ENCODE data around the gene ABCC3. TPM values are rescaled to one million over a fixed set of nuclear protein-coding genes. Genes with fewer than 3 reads are reported as not detected.

The ABCC3 gene
- total RNA-seq, 6 experiments from 2014 or later = 18.4 to 23.6 (median 21.3) TPM

GRCh38 chr17:50685691-50686493 is 51.2 kb downstream of the ABCC3 start:
- H3K27me3 Mint-ChIP-seq (ENCODE audit: insufficient read depth) = peaks cover 4% of the 10 kb centered on the region
- DNase-seq = no peak
- TF ChIP-seq CTCF (IDR thresholded peaks at IDR 0.05) = no peak
- peak overlapping the region; percentile 75 for H3K27ac Mint-ChIP-seq
- H3K4me1 Mint-ChIP-seq (ENCODE audit: low read depth) = peaks cover 47% of the 10 kb centered on the region
- no peaks in the 10 kb centered on the region; the same call in 1 of the 2 replicates for H3K36me3 Mint-ChIP-seq (ENCODE audit: low read depth)
- H3K9me3 Mint-ChIP-seq = no peaks in the 10 kb centered on the region
- peak overlapping the region; percentile 62 for H3K4me3 Mint-ChIP-seq

DNA sequence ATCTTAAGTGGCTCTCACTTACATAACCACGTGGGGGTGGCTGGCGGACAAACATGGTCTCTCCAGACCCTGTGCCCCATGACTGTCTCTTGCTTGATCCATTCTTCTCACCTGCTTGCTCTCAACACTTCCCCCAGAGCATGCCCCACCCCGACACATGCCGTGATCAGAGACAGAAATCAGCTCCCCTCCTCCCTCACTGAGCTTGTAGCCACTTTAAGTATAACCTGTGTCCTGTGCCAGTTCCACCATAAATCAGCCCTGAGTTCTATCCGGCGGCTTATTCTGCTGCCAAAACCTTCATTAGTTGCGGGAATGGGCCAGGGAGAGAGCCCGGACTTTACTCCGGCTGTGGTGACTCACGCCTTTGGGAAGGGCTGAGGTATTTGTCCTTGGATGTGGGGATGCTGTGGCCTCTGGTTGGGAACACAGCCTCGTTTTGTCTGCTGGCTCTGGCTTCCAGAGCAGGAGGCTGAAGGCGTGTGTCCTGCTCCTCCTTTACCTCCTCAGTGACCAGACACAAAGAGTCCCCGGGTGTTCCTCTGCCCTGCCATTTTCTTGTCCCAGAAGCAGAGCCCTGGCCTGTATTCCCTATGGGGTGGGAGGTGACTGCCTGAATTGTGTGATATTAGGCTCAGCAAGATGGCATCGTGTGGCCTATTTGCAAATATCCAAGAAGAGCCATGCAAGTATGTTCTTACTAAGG is 52.0 kb downstream of the ABCC3 start:
- H3K36me3 Mint-ChIP-seq (ENCODE audit: low read depth) = no peaks in the 10 kb centered on the region; the same call in 1 of the 2 replicates
- peak overlapping the region; percentile 75 for H3K27ac Mint-ChIP-seq
- H3K4me3 Mint-ChIP-seq = peak overlapping the region; percentile 62
- no peaks in the 10 kb centered on the region for H3K9me3 Mint-ChIP-seq
- H3K4me1 Mint-ChIP-seq (ENCODE audit: low read depth) = peaks cover 44% of the 10 kb centered on the region
- peak; percentile 77 for DNase-seq
- H3K27me3 Mint-ChIP-seq (ENCODE audit: insufficient read depth) = peaks cover 4% of the 10 kb centered on the region
- TF ChIP-seq CTCF (IDR thresholded peaks at IDR 0.05) = no peak

- 0 out of 2 replicates have a peak overlapping the region, but pooled peaks have one; percentile 62 for H3K4me3 Mint-ChIP-seq
- peak overlapping the region; percentile 75 for H3K27ac Mint-ChIP-seq
- no peak for TF ChIP-seq CTCF (IDR thresholded peaks at IDR 0.05)
- peaks cover 45% of the 10 kb centered on the region for H3K4me1 Mint-ChIP-seq (ENCODE audit: low read depth)
- no peaks in the 10 kb centered on the region for H3K9me3 Mint-ChIP-seq
- peaks cover 4% of the 10 kb centered on the region for H3K27me3 Mint-ChIP-seq (ENCODE audit: insufficient read depth)
- no peak for DNase-seq
- peaks cover 5% of the 10 kb centered on the region for H3K36me3 Mint-ChIP-seq (ENCODE audit: low read depth)
Observed at GRCh38 chr17:50687200-50688066, 52.8 kb downstream of the ABCC3 start.

GRCh38 chr17:50688245-50688644 is 53.6 kb downstream of the ABCC3 start:
- H3K4me1 Mint-ChIP-seq (ENCODE audit: low read depth) = peaks cover 53% of the 10 kb centered on the region
- no peak for TF ChIP-seq CTCF (IDR thresholded peaks at IDR 0.05)
- H3K36me3 Mint-ChIP-seq (ENCODE audit: low read depth) = peaks cover 10% of the 10 kb centered on the region

GRCh38 chr17:50689251-50689650 is 54.6 kb downstream of the ABCC3 start:
- no peak for TF ChIP-seq CTCF (IDR thresholded peaks at IDR 0.05)
- Mint-ChIP-seq H3K9me3 (no peaks in the 10 kb centered on the region), H3K4me1 (ENCODE audit: low read depth) (peaks cover 61% of the 10 kb centered on the region), H3K27me3 (ENCODE audit: insufficient read depth) (peaks cover 3% of the 10 kb centered on the region), H3K27ac (peak overlapping the region; percentile 60), H3K36me3 (ENCODE audit: low read depth) (peaks cover 10% of the 10 kb centered on the region), H3K4me3 (no peak overlapping the region)
- DNase-seq = peak; percentile 46

More at GRCh38 chr17:50688245-50688644, 53.6 kb downstream of the ABCC3 start:
- no peak overlapping the region for H3K27ac Mint-ChIP-seq
- no peak overlapping the region for H3K4me3 Mint-ChIP-seq
- no peaks in the 10 kb centered on the region for H3K9me3 Mint-ChIP-seq
- no peak for DNase-seq
- H3K27me3 Mint-ChIP-seq (ENCODE audit: insufficient read depth) = peaks cover 3% of the 10 kb centered on the region

Measured in HFFc6 (cell line).